Upper lobe of left lung (tissue), 6 donors: Measurements from ENCODE around the gene MKLN1. TPM values are rescaled to one million over a fixed set of nuclear protein-coding genes. Genes with fewer than 3 reads are reported as not detected.

Experiments
- ATAC-seq, 2 donors: fragments of 200-7000 bp; cut with Tn5 transposase; one replicate each; pipeline ENCODE4 v1.9.1; 2022; ENCODE audit warnings: mild to moderate bottlenecking in 2 of 2, moderate library complexity in 2 of 2; ENCODE audit not compliant: low FRiP score in 2 of 2
- DNase-seq, 2 donors: peaks; one replicate each; pipeline ENCODE4 v3.0.0-alpha.2; 2019 to 2020
- H3K27ac ChIP-seq, 4 donors: fragments of 200-600 bp; sonication (generic); one replicate each; pipeline ENCODE4 v1.5.1; 2016 to 2019
- H3K27me3 ChIP-seq, 4 donors: fragments of 200-600 bp; sonication (generic); one replicate each; pipeline ENCODE4 v1.5.1; 2017 to 2019
- H3K36me3 ChIP-seq, 4 donors: fragments of 200-600 bp; sonication (generic); one replicate each; pipeline ENCODE4 v1.5.1; 2016 to 2019
- H3K4me1 ChIP-seq, 4 donors: fragments of 200-600 bp; sonication (generic); one replicate each; pipeline ENCODE4 v1.5.1; 2018 to 2019
- H3K4me3 ChIP-seq, 4 donors: fragments of 200-600 bp; sonication (generic); one replicate each; pipeline ENCODE4 v1.5.1; 2017 to 2019; ENCODE audit warnings: mild to moderate bottlenecking in 2 of 4, moderate library complexity in 1 of 4
- H3K9me3 ChIP-seq, 4 donors: fragments of 200-600 bp; sonication (generic); one replicate each; pipeline ENCODE4 v1.5.1; 2018 to 2019
- CTCF ChIP-seq, 6 experiments: fragments of 450-650 bp in 4 of 6; fragments of 200-600 bp in 2 of 6; sonication (generic) in 2 of 6; IDR thresholded peaks; one replicate each; pipeline ENCODE4 v1.5.1; 2016 to 2019; ENCODE audit warnings: antibody characterized with exemption in 6 of 6
- EP300 ChIP-seq, 4 donors: sonication (generic); formaldehyde crosslinking; IDR thresholded peaks; one replicate each; pipeline ENCODE4 v1.5.1; 2017; ENCODE audit warnings: antibody characterized with exemption in 4 of 4, control low read depth in 2 of 4
- POLR2A ChIP-seq, 4 donors: fragments of 450-650 bp; IDR thresholded peaks; one replicate each; pipeline ENCODE4 v1.5.1; 2016 to 2017; ENCODE audit warnings: antibody characterized with exemption in 4 of 4, mild to moderate bottlenecking in 2 of 4
- POLR2AphosphoS5 ChIP-seq, 2 donors: sonication (generic); formaldehyde crosslinking; IDR thresholded peaks; one replicate each; pipeline ENCODE4 v1.5.1; 2017; ENCODE audit warnings: antibody characterized with exemption in 2 of 2
- WGBS, 2 donors: methylation state at CpG; one replicate each; pipeline ENCODE4 v1.1.5; 2017 to 2018; 5-methylcytosine and 5-hydroxymethylcytosine counted together
- total RNA-seq, 6 donors: library from RNA; depleted of rRNA in 4 of 6; stranded (reverse); fragments of >200 nt in 4 of 6; gene quantifications; one replicate each; pipeline versions ENCODE4 v1.1.0 to v1.2.1, GENCODE V29; 2016 to 2021
- donor health status: DM: no; HTN: no; CAD: no; lungs with moderate emphysema.
- donor health status: DM: no; HTN: yes; CAD: no; lungs with severe emphysema.

MKLN1 gene
- total RNA-seq, 6 donors from 2014 or later: 36.7 to 105 (median 44.5) TPM

- DNase-seq (no peak), ATAC-seq (no peak)
- no peak overlapping the region for H3K27ac ChIP-seq
- no peak overlapping the region for H3K4me3 ChIP-seq
- no peaks in the 10 kb centered on the region for H3K36me3 ChIP-seq
- H3K9me3 ChIP-seq: peaks cover 0 to 5% (median 2%) of the 10 kb centered on the region in 4 donors
- TF ChIP-seq POLR2AphosphoS5 (IDR thresholded peaks at IDR 0.05): no peak
- no peak for TF ChIP-seq POLR2A (IDR thresholded peaks at IDR 0.05)
- no peak for TF ChIP-seq CTCF (IDR thresholded peaks at IDR 0.05)
- no peak for TF ChIP-seq EP300 (IDR thresholded peaks at IDR 0.05)
- H3K27me3 ChIP-seq: no peaks in the 10 kb centered on the region
- H3K4me1 ChIP-seq: peaks cover 0 to 10% (median 2%) of the 10 kb centered on the region in 4 donors
Observed at GRCh38 chr7:131306777-131307176, 20.9 kb upstream of the MKLN1 start.

GRCh38 chr7:131307627-131308026, 20.0 kb upstream of the MKLN1 start:
- no peak for DNase-seq
- TF ChIP-seq POLR2AphosphoS5 (IDR thresholded peaks at IDR 0.05) (no peak), POLR2A (IDR thresholded peaks at IDR 0.05) (no peak), EP300 (IDR thresholded peaks at IDR 0.05) (no peak), CTCF (IDR thresholded peaks at IDR 0.05) (no peak)
- H3K27me3 ChIP-seq: no peaks in the 10 kb centered on the region
- WGBS, 2 donors: 92 to 100% methylated on average over 1 of the region's 1 CpG
- H3K9me3 ChIP-seq: peaks cover 0 to 5% (median 2%) of the 10 kb centered on the region in 4 donors
- H3K27ac ChIP-seq: no peak overlapping the region
- H3K36me3 ChIP-seq: no peaks in the 10 kb centered on the region
- H3K4me1 ChIP-seq: peaks cover 0 to 10% (median 1%) of the 10 kb centered on the region in 4 donors
- ATAC-seq: no peak
- no peak overlapping the region for H3K4me3 ChIP-seq

GRCh38 chr7:131312838-131313237, 14.8 kb upstream of the MKLN1 start:
- no peaks in the 10 kb centered on the region for H3K36me3 ChIP-seq
- no peak overlapping the region for H3K27ac ChIP-seq
- no peaks in the 10 kb centered on the region for H3K4me1 ChIP-seq
- 70 to 71% methylated on average over 1 of the region's 1 CpG for WGBS, 2 donors
- DNase-seq: no peak
- H3K27me3 ChIP-seq: no peaks in the 10 kb centered on the region
- no peaks in the 10 kb centered on the region for H3K9me3 ChIP-seq
- ATAC-seq: no peak
- no peak for TF ChIP-seq EP300 (IDR thresholded peaks at IDR 0.05)
- TF ChIP-seq POLR2A (IDR thresholded peaks at IDR 0.05): no peak
- TF ChIP-seq CTCF (IDR thresholded peaks at IDR 0.05): no peak
- TF ChIP-seq POLR2AphosphoS5 (IDR thresholded peaks at IDR 0.05): no peak
- H3K4me3 ChIP-seq: no peak overlapping the region

GRCh38 chr7:131320603-131321002, 7.1 kb upstream of the MKLN1 start:
- H3K4me3 ChIP-seq: no peak overlapping the region
- no peaks in the 10 kb centered on the region for H3K27me3 ChIP-seq
- no peak overlapping the region for H3K27ac ChIP-seq
- TF ChIP-seq POLR2A (IDR thresholded peaks at IDR 0.05): no peak
- TF ChIP-seq EP300 (IDR thresholded peaks at IDR 0.05): no peak
- TF ChIP-seq POLR2AphosphoS5 (IDR thresholded peaks at IDR 0.05): no peak
- TF ChIP-seq CTCF (IDR thresholded peaks at IDR 0.05): no peak
- no peaks in the 10 kb centered on the region for H3K9me3 ChIP-seq
- no peaks in the 10 kb centered on the region for H3K36me3 ChIP-seq
- DNase-seq (no peak), ATAC-seq (no peak)
- H3K4me1 ChIP-seq: no peaks in the 10 kb centered on the region

- H3K27ac ChIP-seq: no peak overlapping the region
- H3K4me3 ChIP-seq: no peak overlapping the region
- H3K36me3 ChIP-seq: no peaks in the 10 kb centered on the region
- no peaks in the 10 kb centered on the region for H3K9me3 ChIP-seq
- ATAC-seq: no peak
- TF ChIP-seq POLR2A (IDR thresholded peaks at IDR 0.05) (no peak), POLR2AphosphoS5 (IDR thresholded peaks at IDR 0.05) (no peak), EP300 (IDR thresholded peaks at IDR 0.05) (no peak), CTCF (IDR thresholded peaks at IDR 0.05) (no peak)
- H3K27me3 ChIP-seq: no peaks in the 10 kb centered on the region
- DNase-seq: no peak
- peaks cover 2 to 6% (median 4%) of the 10 kb centered on the region in 4 donors for H3K4me1 ChIP-seq
Observed at GRCh38 chr7:131321656-131322055, 6.0 kb upstream of the MKLN1 start.
